ENCODE measurements around the gene SERF2.
"Not testable (repeated sequence)": the region's sequence is repeated elsewhere in the genome, so short reads cannot be mapped to it uniquely, and the experiment has no call there.

Gene SERF2

GRCh38 chr15:43830691-43831275 is 38.7 kb downstream of the SERF2 start:
- not testable (repeated sequence) for DNase-seq

GRCh38 chr15:43831519-43832052 is 39.5 kb downstream of the SERF2 start:
- DNase-seq = not testable (repeated sequence)

- DNase-seq = not testable (repeated sequence)
Measured at GRCh38 chr15:43832485-43832884, 40.4 kb downstream of the SERF2 start.

DNA sequence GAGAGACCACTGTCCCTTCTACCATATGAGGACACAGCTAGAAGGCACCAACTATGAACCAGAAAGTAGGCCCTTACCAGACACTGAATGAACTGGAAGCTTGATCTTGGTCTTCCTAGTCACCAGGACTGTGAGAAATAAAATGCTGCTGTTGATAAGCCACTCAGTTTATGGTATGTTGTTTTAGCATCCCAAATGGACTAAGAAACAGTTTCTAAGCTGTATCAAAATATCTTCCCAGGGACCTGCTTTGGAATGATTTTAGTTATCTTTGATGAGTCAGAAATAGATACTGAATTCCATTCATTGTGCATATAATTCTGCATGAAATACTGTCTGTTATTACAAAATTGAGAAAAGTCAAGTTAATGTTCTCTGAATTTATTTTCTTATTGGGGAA is 53.3 kb downstream of the SERF2 start:
- no peak for DNase-seq

Data from fibroblast of skin of right quadriceps (primary cell).